GM12873 (cell line): Measurements from ENCODE around the gene C1QTNF4.

Experiments
- CTCF ChIP-seq: IDR thresholded peaks from 2 replicates; pipeline ENCODE4 v1.5.1; 2012; ENCODE audit warnings: low read depth, mild to moderate bottlenecking, moderate library complexity, low read length, control low read depth; ENCODE audit not compliant: insufficient read depth; ENCODE audit errors: missing control alignments

C1QTNF4 gene

DNA sequence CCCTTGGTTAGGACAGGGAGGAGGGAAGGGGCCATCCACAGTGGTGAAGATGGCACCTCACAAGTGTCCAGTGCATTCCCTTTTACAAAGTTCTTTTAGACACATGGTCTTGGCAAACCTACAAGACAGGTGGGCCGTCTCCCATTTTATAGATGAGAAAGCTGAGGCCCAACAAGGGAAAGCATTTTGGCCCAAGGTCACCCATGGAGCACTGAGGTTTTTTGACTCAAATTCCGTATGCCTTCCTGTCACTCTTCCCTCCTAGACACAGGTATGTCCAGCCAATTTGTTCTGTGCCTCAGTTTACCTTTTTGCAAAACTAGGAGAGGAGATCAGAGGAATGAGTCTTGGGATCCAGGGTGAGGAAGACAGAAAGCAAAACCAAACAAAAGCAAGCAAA, 1.2 kb downstream of the C1QTNF4 start:
- TF ChIP-seq CTCF: no peak

GRCh38 chr11:47592251-47592650, 2.0 kb downstream of the C1QTNF4 start:
- no peak for TF ChIP-seq CTCF

DNA sequence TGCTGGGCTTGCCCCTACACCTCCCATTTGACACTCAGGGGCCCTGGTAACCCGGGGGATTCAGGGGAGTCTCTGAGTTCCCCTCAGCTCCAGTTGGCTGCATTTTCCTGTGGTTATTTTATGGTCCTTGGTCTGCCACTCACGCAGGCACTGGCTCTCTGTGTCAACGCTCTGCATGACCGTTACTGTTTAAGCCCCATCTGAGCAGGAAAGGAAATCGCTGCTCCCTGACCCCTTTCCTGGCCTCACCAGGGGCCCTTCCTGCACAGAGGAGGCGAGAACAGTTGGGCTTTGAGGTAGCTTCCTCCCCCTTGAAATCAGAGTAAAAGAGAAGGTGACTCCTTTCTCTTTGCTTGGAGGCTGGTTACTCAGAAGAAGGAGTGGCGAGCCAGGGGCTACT, 2.4 kb downstream of the C1QTNF4 start:
- no peak for TF ChIP-seq CTCF

GRCh38 chr11:47589977-47590861, 4.0 kb downstream of the C1QTNF4 start:
- TF ChIP-seq CTCF: no peak

- TF ChIP-seq CTCF: no peak
These were observed 4.6 kb downstream of the C1QTNF4 start for GRCh38 chr11:47589584-47589976.

- TF ChIP-seq CTCF: no peak
These were observed 5.1 kb downstream of the C1QTNF4 start for GRCh38 chr11:47589118-47589517.

DNA sequence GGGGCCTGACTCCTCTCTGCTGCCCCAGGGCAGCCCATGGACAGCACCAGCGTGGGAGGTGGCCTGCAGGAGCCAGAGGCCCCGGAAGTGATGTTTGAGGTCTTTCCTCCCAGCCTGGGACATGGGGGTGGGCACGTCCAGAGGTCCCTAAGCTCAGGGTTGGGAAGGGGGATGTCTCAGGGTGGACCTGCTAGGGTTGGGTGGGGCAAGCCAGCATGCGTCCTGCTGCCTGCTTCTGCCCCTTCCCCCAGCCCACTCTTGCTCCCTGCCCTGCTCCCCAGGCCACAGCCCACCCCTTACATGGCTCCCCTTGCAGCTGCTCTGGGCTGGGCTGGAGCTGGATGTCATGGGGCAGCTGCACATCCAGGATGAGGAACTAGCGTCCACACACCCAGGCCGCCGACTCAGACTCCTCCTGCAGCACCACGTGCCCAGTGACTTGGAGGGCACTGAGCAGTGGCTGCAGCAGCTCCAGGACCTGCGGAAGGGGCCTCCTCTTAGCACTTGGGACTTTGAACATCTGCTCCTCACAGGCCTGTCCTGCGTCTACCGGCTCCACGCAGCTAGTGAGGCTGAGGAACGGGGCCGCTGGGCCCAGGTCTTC, 6.4 kb downstream of the C1QTNF4 start:
- TF ChIP-seq CTCF: no peak
